SK-N-MC (cell line): ENCODE results near the gene CRIP3.

ENCODE experiments used
- DNase-seq: peaks from one replicate; pipeline ENCODE4 v3.0.0-alpha.2; 2011; ENCODE audit warnings: low read depth, low spot score
- H3K27ac ChIP-seq: fragments of 200-600 bp; sonication (generic); 2 replicates; pipeline ENCODE4 v1.5.1; 2016; ENCODE audit warnings: mixed run types
- H3K36me3 ChIP-seq: fragments of 200-600 bp; sonication (generic); 2 replicates; pipeline ENCODE4 v1.6.1; 2017; ENCODE audit warnings: antibody characterized with exemption, low read length, mixed read lengths; ENCODE audit not compliant: insufficient read depth
- H3K4me3 ChIP-seq: fragments of 200-600 bp; sonication (generic); 2 replicates; pipeline ENCODE4 v1.5.1; 2016
- H3K9ac ChIP-seq: fragments of 200-600 bp; sonication (generic); 2 replicates; pipeline ENCODE4 v1.8.0; 2017; ENCODE audit warnings: mixed run types, mixed read lengths; ENCODE audit not compliant: insufficient read length
- H3K9me3 ChIP-seq: fragments of 200-600 bp; sonication (generic); 2 replicates; pipeline ENCODE4 v1.6.1; 2017; ENCODE audit warnings: low read depth, mild to moderate bottlenecking, antibody characterized with exemption, low read length, moderate library complexity, mixed read lengths
- EZH2 ChIP-seq: fragments of 200-600 bp; sonication (generic); IDR thresholded peaks from one replicate; pipeline ENCODE4 v1.6.1; 2017; ENCODE audit warnings: antibody characterized with exemption
- FOXP2 ChIP-seq: optimal IDR thresholded peaks from 2 replicates; pipeline ENCODE3; 2011; ENCODE audit warnings: mild to moderate bottlenecking, moderate library complexity; ENCODE audit not compliant: insufficient read depth; ENCODE audit errors: extremely low read length, control extremely low read depth
- POLR2AphosphoS5 ChIP-seq: IDR thresholded peaks from 2 replicates; pipeline ENCODE4 v1.6.1; 2012; ENCODE audit warnings: mild to moderate bottlenecking, low read depth, low read length, borderline replicate concordance

The CRIP3 gene

GRCh38 chr6:43273707-43274106 is 34.9 kb downstream of the CRIP3 start:
- no peak overlapping the region for H3K4me3 ChIP-seq
- TF ChIP-seq EZH2 (no peak), FOXP2 (no peak)
- DNase-seq: no peak
- no peaks in the 10 kb centered on the region for H3K9me3 ChIP-seq
- no peaks in the 10 kb centered on the region for H3K36me3 ChIP-seq
- H3K9ac ChIP-seq: no peak overlapping the region
- H3K27ac ChIP-seq: no peak overlapping the region

GRCh38 chr6:43271944-43272343 is 36.7 kb downstream of the CRIP3 start:
- no peaks in the 10 kb centered on the region for H3K36me3 ChIP-seq
- H3K4me3 ChIP-seq: no peak overlapping the region
- no peak overlapping the region for H3K27ac ChIP-seq
- TF ChIP-seq POLR2AphosphoS5: no peak
- no peak for TF ChIP-seq FOXP2
- no peak for TF ChIP-seq EZH2
- no peak overlapping the region for H3K9ac ChIP-seq
- DNase-seq: no peak
- H3K9me3 ChIP-seq: no peaks in the 10 kb centered on the region

- no peak for DNase-seq
- Histone ChIP-seq H3K9ac (no peak overlapping the region), H3K4me3 (no peak overlapping the region), H3K36me3 (no peaks in the 10 kb centered on the region), H3K27ac (no peak overlapping the region), H3K9me3 (no peaks in the 10 kb centered on the region)
- TF ChIP-seq EZH2 (no peak), POLR2AphosphoS5 (no peak), FOXP2 (no peak)
These were observed 37.4 kb downstream of the CRIP3 start for GRCh38 chr6:43271103-43271815.

GRCh38 chr6:43269273-43270007 is 39.2 kb downstream of the CRIP3 start:
- DNase-seq: no peak

GRCh38 chr6:43268782-43269272 is 39.8 kb downstream of the CRIP3 start:
- Histone ChIP-seq H3K9ac (no peak overlapping the region), H3K9me3 (no peaks in the 10 kb centered on the region), H3K36me3 (no peaks in the 10 kb centered on the region), H3K27ac (peak overlapping the region; percentile 36; the same call in 1 of the 2 replicates), H3K4me3 (no peak overlapping the region)
- no peak for DNase-seq
- TF ChIP-seq EZH2 (no peak), POLR2AphosphoS5 (no peak), FOXP2 (no peak)

More at GRCh38 chr6:43269273-43270007, 39.2 kb downstream of the CRIP3 start:
- peak overlapping the region; percentile 51 for H3K4me3 ChIP-seq
- no peaks in the 10 kb centered on the region for H3K9me3 ChIP-seq
- TF ChIP-seq POLR2AphosphoS5 (peak; percentile 57; the same call in 1 of the 2 replicates), FOXP2 (no peak)
- H3K36me3 ChIP-seq: no peaks in the 10 kb centered on the region
- no peak overlapping the region for H3K9ac ChIP-seq
- no peak overlapping the region for H3K27ac ChIP-seq

- H3K9ac ChIP-seq: no peak overlapping the region
- H3K36me3 ChIP-seq: no peaks in the 10 kb centered on the region
- H3K27ac ChIP-seq: peak overlapping the region; percentile 36; the same call in 1 of the 2 replicates
- H3K4me3 ChIP-seq: no peak overlapping the region
- no peak for DNase-seq
- H3K9me3 ChIP-seq: no peaks in the 10 kb centered on the region
- no peak for TF ChIP-seq POLR2AphosphoS5
- no peak for TF ChIP-seq EZH2
- TF ChIP-seq FOXP2: no peak
These were observed 40.3 kb downstream of the CRIP3 start for GRCh38 chr6:43268355-43268700.

- DNase-seq: no peak
- Histone ChIP-seq H3K36me3 (no peaks in the 10 kb centered on the region), H3K9ac (no peak overlapping the region), H3K4me3 (no peak overlapping the region), H3K27ac (peak overlapping the region; percentile 36; the same call in 1 of the 2 replicates), H3K9me3 (no peaks in the 10 kb centered on the region)
- no peak for TF ChIP-seq POLR2AphosphoS5
- no peak for TF ChIP-seq FOXP2
- no peak for TF ChIP-seq EZH2
These were observed 40.8 kb downstream of the CRIP3 start for GRCh38 chr6:43267619-43268354.

GRCh38 chr6:43265564-43265963 is 43.1 kb downstream of the CRIP3 start:
- H3K36me3 ChIP-seq: no peaks in the 10 kb centered on the region
- H3K9me3 ChIP-seq: no peaks in the 10 kb centered on the region
- TF ChIP-seq EZH2 (no peak), FOXP2 (no peak), POLR2AphosphoS5 (no peak)
- DNase-seq: no peak
- no peak overlapping the region for H3K4me3 ChIP-seq
- H3K27ac ChIP-seq: no peak overlapping the region
- no peak overlapping the region for H3K9ac ChIP-seq
